Psoas muscle (tissue), 8 donors: ENCODE results near the gene SEPTIN14. TPM values are rescaled to one million over a fixed set of nuclear protein-coding genes. Genes with fewer than 3 reads are reported as not detected.
"Not testable (repeated sequence)": the region's sequence is repeated elsewhere in the genome, so short reads cannot be mapped to it uniquely, and the experiment has no call there.

Source experiments
- ATAC-seq, 4 donors: fragments of 200-7000 bp; cut with Tn5 transposase; one replicate each; pipeline ENCODE4 v1.9.1; 2020; ENCODE audit warnings: moderate library complexity in 3 of 4, mild to moderate bottlenecking in 2 of 4
- DNase-seq, 2 donors: peaks; one replicate each; pipeline ENCODE4 v3.0.0-alpha.2; 2020
- H3K27ac ChIP-seq: fragments of 200-600 bp; one replicate; pipeline ENCODE4 v1.8.0; 2022
- H3K27me3 ChIP-seq, 3 donors: fragments of 200-600 bp in 1 of 3; one replicate each; pipeline versions ENCODE4 v1.6.1 to v1.8.0; 2013 to 2022; ENCODE audit warnings: low read length in 2 of 3, mild to moderate bottlenecking in 2 of 3, moderate library complexity in 1 of 3; ENCODE audit not compliant: insufficient read depth in 3 of 3
- H3K36me3 ChIP-seq, 2 donors: fragments of 200-600 bp in 1 of 2; one replicate each; pipeline versions ENCODE4 v1.6.1 to v1.8.0; 2013 to 2022; ENCODE audit warnings: low read depth in 1 of 2, mild to moderate bottlenecking in 1 of 2, moderate library complexity in 1 of 2; ENCODE audit not compliant: insufficient read depth in 1 of 2
- H3K4me1 ChIP-seq: fragments of 200-600 bp; one replicate; pipeline ENCODE4 v1.8.0; 2022
- H3K4me3 ChIP-seq: fragments of 200-600 bp; one replicate; pipeline ENCODE4 v1.8.0; 2022; ENCODE audit warnings: mild to moderate bottlenecking
- H3K9me3 ChIP-seq: fragments of 200-600 bp; one replicate; pipeline ENCODE4 v1.8.0; 2022
- CTCF ChIP-seq: fragments of 200-600 bp; IDR thresholded peaks from one replicate; pipeline ENCODE4 v1.8.0; 2022; ENCODE audit warnings: antibody characterized with exemption
- WGBS, 3 donors: extraction: QIAGEN DNeasy Blood & Tissue Kit; methylation state at CpG; one replicate each; pipeline versions ENCODE4 v1.1.6 to v1.1.7; 2013; 5-methylcytosine and 5-hydroxymethylcytosine counted together
- intact Hi-C, 2 donors: fragments of 100-400 bp; cut with DNase I; formaldehyde crosslinking; loops; one replicate each; pipeline versions ENCODE4 v1.11.0 to v1.14.2; 2022
- polyA plus RNA-seq, 3 donors: library from polyadenylated mRNA; stranded (reverse); fragments of 200-250 nt; gene quantifications; one replicate each; pipeline ENCODE4 v1.2.3, GENCODE V29; 2013
- total RNA-seq, 4 donors: library from RNA; stranded (reverse); fragmentation: NEBNext Ultra II Directional in 2 of 4; extraction: Animal tissue kit (Norgen Biotek cat#: 25700) in 2 of 4; gene quantifications; one replicate each; pipeline versions ENCODE4 v1.2.1 to v1.2.4, GENCODE V29; 2021 to 2023
- donor health status: healthy with polysubstance abuse.
- donor health status: DM: no; HTN: no; CAD: no; lungs with moderate emphysema.
- donor health status: Bipolar disorder and iron deficiency.
- donor health status: healthy.
- donor health status: DM: yes; HTN: yes; CAD: no.
- donor health status: DM: no; HTN: no; CAD: no.
- donor health status: DM: no; HTN: no; CAD: no.
- donor health status: DM: yes; HTN: yes; CAD: no.

SEPTIN14 gene
- total and polyA plus RNA-seq, 7 donors: not detected

GRCh38 chr7:55776196-55776595, 86.4 kb downstream of the SEPTIN14 start:
- ATAC-seq (no peak), DNase-seq (no peak)
- intact Hi-C loops: no loop called here
- Histone ChIP-seq H3K4me3 (no peak overlapping the region), H3K27ac (no peak overlapping the region), H3K27me3 (no peaks in the 10 kb centered on the region), H3K4me1 (no peaks in the 10 kb centered on the region), H3K36me3 (peaks cover 0 to 7% of the 10 kb centered on the region in 2 donors), H3K9me3 (no peaks in the 10 kb centered on the region)
- 89 to 93% (median 92%) methylated on average over 8 of the region's 8 CpGs for WGBS, 3 donors
- no peak for TF ChIP-seq CTCF

GRCh38 chr7:55775051-55775420, 87.5 kb downstream of the SEPTIN14 start:
- no peak overlapping the region for H3K27ac ChIP-seq
- no peak for TF ChIP-seq CTCF
- H3K36me3 ChIP-seq: peaks cover 0 to 7% of the 10 kb centered on the region in 2 donors
- DNase-seq (no peak), ATAC-seq (no peak)
- 30 to 43% (median 40%) methylated on average over 11 of the region's 11 CpGs for WGBS, 3 donors
- H3K4me1 ChIP-seq: no peaks in the 10 kb centered on the region
- no peaks in the 10 kb centered on the region for H3K27me3 ChIP-seq
- no peaks in the 10 kb centered on the region for H3K9me3 ChIP-seq
- intact Hi-C loops: no loop called here
- H3K4me3 ChIP-seq: no peak overlapping the region

GRCh38 chr7:55774327-55775050, 88.1 kb downstream of the SEPTIN14 start:
- peaks cover 0 to 7% of the 10 kb centered on the region in 2 donors for H3K36me3 ChIP-seq
- ATAC-seq: no peak
- DNase-seq: no peak
- intact Hi-C loops: no loop called here
- no peaks in the 10 kb centered on the region for H3K4me1 ChIP-seq
- no peak overlapping the region for H3K27ac ChIP-seq
- no peaks in the 10 kb centered on the region for H3K27me3 ChIP-seq
- no peaks in the 10 kb centered on the region for H3K9me3 ChIP-seq
- H3K4me3 ChIP-seq: no peak overlapping the region
- 22 to 35% (median 32%) methylated on average over 14 of the region's 14 CpGs for WGBS, 3 donors
- no peak for TF ChIP-seq CTCF

- Histone ChIP-seq H3K4me3 (no peak overlapping the region), H3K4me1 (no peaks in the 10 kb centered on the region), H3K36me3 (peaks cover 0 to 7% of the 10 kb centered on the region in 2 donors), H3K9me3 (no peaks in the 10 kb centered on the region), H3K27ac (no peak overlapping the region), H3K27me3 (no peaks in the 10 kb centered on the region)
- ATAC-seq: no peak
- intact Hi-C loops: no loop called here
- DNase-seq: no peak
- no peak for TF ChIP-seq CTCF
- 77 to 85% (median 84%) methylated on average over 9 to 10 of the region's 10 CpGs for WGBS, 3 donors
These were observed 91.8 kb downstream of the SEPTIN14 start for GRCh38 chr7:55770778-55771177.

- DNase-seq, H3K27ac ChIP-seq, H3K4me3 ChIP-seq, intact Hi-C loops, H3K4me1 ChIP-seq, H3K9me3 ChIP-seq, H3K36me3 ChIP-seq, H3K27me3 ChIP-seq, ATAC-seq: not testable (repeated sequence)
- WGBS, 3 donors: 65 to 76% (median 67%) methylated on average over 6 of the region's 6 CpGs
These were observed 109.2 kb downstream of the SEPTIN14 start for GRCh38 chr7:55753274-55753862.

- H3K27ac ChIP-seq, DNase-seq, H3K4me3 ChIP-seq, H3K4me1 ChIP-seq, H3K9me3 ChIP-seq, H3K36me3 ChIP-seq, H3K27me3 ChIP-seq, intact Hi-C loops, ATAC-seq: not testable (repeated sequence)
- 81 to 85% (median 82%) methylated on average over 15 to 19 of the region's 20 CpGs for WGBS, 3 donors
These were observed 117.8 kb downstream of the SEPTIN14 start for GRCh38 chr7:55744706-55745105.
